ENCODE results near the gene NF2.

- TF ChIP-seq, protein P1, sequence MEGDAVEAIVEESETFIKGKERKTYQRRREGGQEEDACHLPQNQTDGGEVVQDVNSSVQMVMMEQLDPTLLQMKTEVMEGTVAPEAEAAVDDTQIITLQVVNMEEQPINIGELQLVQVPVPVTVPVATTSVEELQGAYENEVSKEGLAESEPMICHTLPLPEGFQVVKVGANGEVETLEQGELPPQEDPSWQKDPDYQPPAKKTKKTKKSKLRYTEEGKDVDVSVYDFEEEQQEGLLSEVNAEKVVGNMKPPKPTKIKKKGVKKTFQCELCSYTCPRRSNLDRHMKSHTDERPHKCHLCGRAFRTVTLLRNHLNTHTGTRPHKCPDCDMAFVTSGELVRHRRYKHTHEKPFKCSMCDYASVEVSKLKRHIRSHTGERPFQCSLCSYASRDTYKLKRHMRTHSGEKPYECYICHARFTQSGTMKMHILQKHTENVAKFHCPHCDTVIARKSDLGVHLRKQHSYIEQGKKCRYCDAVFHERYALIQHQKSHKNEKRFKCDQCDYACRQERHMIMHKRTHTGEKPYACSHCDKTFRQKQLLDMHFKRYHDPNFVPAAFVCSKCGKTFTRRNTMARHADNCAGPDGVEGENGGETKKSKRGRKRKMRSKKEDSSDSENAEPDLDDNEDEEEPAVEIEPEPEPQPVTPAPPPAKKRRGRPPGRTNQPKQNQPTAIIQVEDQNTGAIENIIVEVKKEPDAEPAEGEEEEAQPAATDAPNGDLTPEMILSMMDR (IDR thresholded peaks at IDR 0.05): no peak
- TF ChIP-seq, protein P2, sequence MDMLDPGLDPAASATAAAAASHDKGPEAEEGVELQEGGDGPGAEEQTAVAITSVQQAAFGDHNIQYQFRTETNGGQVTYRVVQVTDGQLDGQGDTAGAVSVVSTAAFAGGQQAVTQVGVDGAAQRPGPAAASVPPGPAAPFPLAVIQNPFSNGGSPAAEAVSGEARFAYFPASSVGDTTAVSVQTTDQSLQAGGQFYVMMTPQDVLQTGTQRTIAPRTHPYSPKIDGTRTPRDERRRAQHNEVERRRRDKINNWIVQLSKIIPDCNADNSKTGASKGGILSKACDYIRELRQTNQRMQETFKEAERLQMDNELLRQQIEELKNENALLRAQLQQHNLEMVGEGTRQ (CRISPR knock-in tag; IDR thresholded peaks at IDR 0.05): no peak
- TF ChIP-seq, protein P3, sequence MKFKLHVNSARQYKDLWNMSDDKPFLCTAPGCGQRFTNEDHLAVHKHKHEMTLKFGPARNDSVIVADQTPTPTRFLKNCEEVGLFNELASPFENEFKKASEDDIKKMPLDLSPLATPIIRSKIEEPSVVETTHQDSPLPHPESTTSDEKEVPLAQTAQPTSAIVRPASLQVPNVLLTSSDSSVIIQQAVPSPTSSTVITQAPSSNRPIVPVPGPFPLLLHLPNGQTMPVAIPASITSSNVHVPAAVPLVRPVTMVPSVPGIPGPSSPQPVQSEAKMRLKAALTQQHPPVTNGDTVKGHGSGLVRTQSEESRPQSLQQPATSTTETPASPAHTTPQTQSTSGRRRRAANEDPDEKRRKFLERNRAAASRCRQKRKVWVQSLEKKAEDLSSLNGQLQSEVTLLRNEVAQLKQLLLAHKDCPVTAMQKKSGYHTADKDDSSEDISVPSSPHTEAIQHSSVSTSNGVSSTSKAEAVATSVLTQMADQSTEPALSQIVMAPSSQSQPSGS (CRISPR knock-in tag; IDR thresholded peaks at IDR 0.05; ENCODE audit: borderline replicate concordance, low read depth): no peak
- TF ChIP-seq FOXK1 (CRISPR knock-in tag; IDR thresholded peaks at IDR 0.05) (no peak), RELA (CRISPR knock-in tag; IDR thresholded peaks at IDR 0.05; ENCODE audit: borderline replicate concordance) (no peak)
- TF ChIP-seq, protein P4, sequence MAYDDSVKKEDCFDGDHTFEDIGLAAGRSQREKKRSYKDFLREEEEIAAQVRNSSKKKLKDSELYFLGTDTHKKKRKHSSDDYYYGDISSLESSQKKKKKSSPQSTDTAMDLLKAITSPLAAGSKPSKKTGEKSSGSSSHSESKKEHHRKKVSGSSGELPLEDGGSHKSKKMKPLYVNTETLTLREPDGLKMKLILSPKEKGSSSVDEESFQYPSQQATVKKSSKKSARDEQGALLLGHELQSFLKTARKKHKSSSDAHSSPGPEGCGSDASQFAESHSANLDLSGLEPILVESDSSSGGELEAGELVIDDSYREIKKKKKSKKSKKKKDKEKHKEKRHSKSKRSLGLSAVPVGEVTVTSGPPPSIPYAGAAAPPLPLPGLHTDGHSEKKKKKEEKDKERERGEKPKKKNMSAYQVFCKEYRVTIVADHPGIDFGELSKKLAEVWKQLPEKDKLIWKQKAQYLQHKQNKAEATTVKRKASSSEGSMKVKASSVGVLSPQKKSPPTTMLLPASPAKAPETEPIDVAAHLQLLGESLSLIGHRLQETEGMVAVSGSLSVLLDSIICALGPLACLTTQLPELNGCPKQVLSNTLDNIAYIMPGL (CRISPR knock-in tag; IDR thresholded peaks at IDR 0.05): no peak
- TF ChIP-seq, protein P5, sequence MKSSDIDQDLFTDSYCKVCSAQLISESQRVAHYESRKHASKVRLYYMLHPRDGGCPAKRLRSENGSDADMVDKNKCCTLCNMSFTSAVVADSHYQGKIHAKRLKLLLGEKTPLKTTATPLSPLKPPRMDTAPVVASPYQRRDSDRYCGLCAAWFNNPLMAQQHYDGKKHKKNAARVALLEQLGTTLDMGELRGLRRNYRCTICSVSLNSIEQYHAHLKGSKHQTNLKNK (CRISPR knock-in tag; IDR thresholded peaks at IDR 0.05): no peak
Measured at GRCh38 chr22:29581799-29582198, 21.6 kb upstream of the NF2 start.

Data from WTC11 (cell line).